Measurements from ENCODE around the gene SPAM1. TPM values are rescaled to one million over a fixed set of nuclear protein-coding genes. Genes with fewer than 3 reads are reported as not detected.

The SPAM1 gene
- total RNA-seq, 1 donor from 2014 or later: not detected

DNA sequence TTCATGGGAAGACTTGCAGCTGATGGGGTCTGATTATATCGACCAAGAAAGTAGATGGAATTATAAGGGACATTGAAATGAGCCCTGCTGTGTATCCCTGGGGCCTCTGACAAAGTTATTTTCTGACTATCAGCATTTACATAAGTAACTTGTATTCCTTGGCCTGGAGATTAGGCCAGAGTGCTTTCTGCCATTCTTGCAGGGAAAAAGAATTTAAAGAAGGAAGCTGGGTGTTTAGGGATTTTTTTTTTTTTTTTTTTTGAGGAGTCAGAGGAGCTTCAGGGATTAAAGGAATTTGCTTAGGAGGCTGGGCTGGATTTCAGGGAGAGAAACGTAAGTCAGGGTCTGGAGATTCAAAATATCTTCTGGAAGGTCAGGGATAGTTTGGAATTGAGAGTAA is 4.6 kb downstream of the SPAM1 start:
- no peak overlapping the region for H3K4me3 ChIP-seq (ENCODE audit: low read depth, low read length)
- DNase-seq (ENCODE audit: low read depth): no peak
- no peak for TF ChIP-seq CTCF (conservative IDR thresholded peaks at IDR 0.05; ENCODE audit: low read depth, low read length)

DNA sequence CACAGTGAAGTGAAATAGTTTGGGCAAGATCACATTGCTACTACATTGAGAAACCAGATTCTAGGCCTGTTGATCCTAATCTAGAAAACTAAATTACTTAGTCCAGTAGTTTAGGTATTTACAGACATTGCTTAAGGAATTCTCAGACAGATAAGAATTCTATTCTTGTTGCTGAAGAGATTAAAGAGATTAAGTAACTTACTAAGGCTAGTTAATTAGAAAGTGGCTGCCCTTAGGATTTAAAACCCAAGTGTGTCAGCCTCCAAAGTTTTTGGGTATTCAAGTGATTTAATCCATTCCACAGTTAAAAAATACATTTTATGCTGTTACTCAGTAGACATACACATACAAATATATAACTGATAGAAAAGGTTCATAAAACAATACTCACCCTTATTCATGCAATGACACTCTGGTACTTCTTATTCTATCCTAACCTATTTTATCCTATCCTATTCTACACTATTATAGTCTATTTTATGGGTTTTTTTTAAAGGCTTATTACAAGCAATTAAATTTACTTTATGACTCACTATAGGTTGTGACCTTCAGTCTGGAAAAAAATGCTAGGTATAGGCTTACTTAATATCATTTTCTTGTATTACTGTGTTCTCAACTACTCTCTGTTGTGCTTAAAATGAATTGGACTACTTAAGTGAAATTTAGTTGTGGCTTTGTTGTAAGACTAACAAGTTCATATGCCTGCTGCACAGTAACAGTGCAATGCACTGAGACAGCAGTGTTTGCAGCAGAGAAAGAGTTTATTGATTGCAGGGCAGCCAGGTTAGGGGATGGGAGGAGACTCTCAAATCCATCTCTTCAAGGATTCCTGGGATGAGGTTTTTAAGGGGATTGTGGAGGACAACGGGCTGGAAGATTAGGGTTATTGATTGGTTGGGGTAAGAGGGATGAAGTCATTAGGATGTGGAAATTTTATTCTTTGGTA is 10.7 kb downstream of the SPAM1 start:
- DNase-seq (ENCODE audit: low read depth): no peak
- TF ChIP-seq CTCF (conservative IDR thresholded peaks at IDR 0.05; ENCODE audit: low read depth, low read length): no peak

DNA sequence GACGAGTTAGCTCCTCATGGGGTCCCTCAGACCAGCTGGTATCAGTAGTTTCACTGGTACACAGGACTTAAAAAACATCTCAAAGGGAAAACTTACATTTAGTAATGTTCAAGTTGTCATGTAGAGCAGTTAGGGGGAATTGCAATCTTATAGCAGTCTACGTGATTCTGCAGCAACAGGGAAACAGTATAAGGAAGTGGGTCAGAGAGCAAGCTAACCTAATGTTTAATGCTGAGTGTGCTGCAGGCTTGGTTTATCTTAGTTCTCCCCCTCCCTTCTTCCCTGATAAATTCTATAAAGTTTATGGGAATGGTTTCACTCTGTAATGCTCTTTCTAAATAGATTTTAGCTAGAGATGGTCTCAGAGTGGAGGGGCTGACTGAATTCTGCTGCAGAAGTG is 11.3 kb downstream of the SPAM1 start:
- H3K4me3 ChIP-seq (ENCODE audit: low read depth, low read length): no peak overlapping the region
- DNase-seq (ENCODE audit: low read depth): no peak
- no peak for TF ChIP-seq CTCF (conservative IDR thresholded peaks at IDR 0.05; ENCODE audit: low read depth, low read length)

More for the DNA sequence above, 10.7 kb downstream of the SPAM1 start:
- H3K4me3 ChIP-seq (ENCODE audit: low read depth, low read length): no peak overlapping the region

DNA sequence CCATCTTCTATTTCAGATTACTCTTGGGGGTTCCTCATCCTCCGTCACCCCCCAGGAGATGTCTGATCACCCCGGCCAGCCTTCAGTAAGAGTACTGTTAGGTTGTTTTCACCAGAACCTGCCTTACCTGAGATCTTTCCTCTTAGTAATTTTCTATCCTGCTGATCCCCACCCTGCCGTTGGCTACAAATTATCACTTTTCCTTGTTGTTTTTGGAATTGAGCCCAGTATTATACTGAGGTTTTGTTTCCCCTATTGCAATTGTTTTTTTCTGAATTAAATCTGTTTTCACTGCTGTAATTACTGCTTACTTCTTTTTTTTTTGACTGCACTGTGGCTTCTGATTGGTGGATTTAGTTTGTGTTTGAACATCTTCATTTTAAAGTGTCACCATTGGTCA is 14.7 kb downstream of the SPAM1 start:
- no peak overlapping the region for H3K4me3 ChIP-seq (ENCODE audit: low read depth, low read length)
- no peak for DNase-seq (ENCODE audit: low read depth)
- TF ChIP-seq CTCF (conservative IDR thresholded peaks at IDR 0.05; ENCODE audit: low read depth, low read length): no peak

- no peak for TF ChIP-seq CTCF (conservative IDR thresholded peaks at IDR 0.05; ENCODE audit: low read depth, low read length)
- no peak for DNase-seq (ENCODE audit: low read depth)
Observed at GRCh38 chr7:123941391-123942180, 16.5 kb downstream of the SPAM1 start.

DNA sequence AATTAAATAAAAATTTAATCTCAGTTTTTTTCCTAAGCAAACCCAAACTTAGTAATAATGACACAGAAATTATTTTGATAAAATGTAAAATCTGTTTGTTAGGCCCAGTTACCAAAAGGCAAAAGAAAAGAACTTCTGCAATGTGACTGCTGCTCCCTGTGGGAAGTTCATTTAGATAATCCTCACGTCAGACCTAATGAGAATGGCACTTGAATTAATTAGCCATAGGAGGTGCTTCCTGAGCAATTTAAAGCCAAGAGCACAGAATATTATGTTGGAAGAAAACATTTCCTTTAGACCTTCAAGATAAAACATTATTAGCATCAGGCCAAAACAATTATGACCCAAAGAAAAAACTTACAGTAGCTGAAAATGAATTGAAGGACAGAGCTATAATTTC is 19.4 kb downstream of the SPAM1 start:
- TF ChIP-seq CTCF (conservative IDR thresholded peaks at IDR 0.05; ENCODE audit: low read depth, low read length): no peak
- DNase-seq (ENCODE audit: low read depth): no peak
- H3K4me3 ChIP-seq (ENCODE audit: low read depth, low read length): no peak overlapping the region

More at GRCh38 chr7:123941391-123942180, 16.5 kb downstream of the SPAM1 start:
- H3K4me3 ChIP-seq (ENCODE audit: low read depth, low read length): no peak overlapping the region

All from epithelial cell of proximal tubule (primary cell).